AG09309 (cell line): Measurements from ENCODE around the gene UTS2R.
"Not testable (repeated sequence)": the region's sequence is repeated elsewhere in the genome, so short reads cannot be mapped to it uniquely, and the experiment has no call there.

Source experiments
- DNase-seq: peaks from one replicate; pipeline ENCODE4 v3.0.0-alpha.2; 2010; ENCODE audit warnings: low read depth
- H3K4me3 ChIP-seq: 2 replicates; pipeline ENCODE4 v1.5.1; 2011; ENCODE audit warnings: mild to moderate bottlenecking, low read depth, low read length, moderate library complexity; ENCODE audit not compliant: control insufficient read depth
- TF ChIP-seq, protein P1 (sequence below): IDR thresholded peaks from 2 replicates; pipeline ENCODE4 v1.5.1; 2011; ENCODE audit warnings: mild to moderate bottlenecking, low read depth, low read length, inconsistent platforms; ENCODE audit not compliant: insufficient read depth, control insufficient read depth; ENCODE audit errors: missing control alignments

Gene UTS2R

DNA sequence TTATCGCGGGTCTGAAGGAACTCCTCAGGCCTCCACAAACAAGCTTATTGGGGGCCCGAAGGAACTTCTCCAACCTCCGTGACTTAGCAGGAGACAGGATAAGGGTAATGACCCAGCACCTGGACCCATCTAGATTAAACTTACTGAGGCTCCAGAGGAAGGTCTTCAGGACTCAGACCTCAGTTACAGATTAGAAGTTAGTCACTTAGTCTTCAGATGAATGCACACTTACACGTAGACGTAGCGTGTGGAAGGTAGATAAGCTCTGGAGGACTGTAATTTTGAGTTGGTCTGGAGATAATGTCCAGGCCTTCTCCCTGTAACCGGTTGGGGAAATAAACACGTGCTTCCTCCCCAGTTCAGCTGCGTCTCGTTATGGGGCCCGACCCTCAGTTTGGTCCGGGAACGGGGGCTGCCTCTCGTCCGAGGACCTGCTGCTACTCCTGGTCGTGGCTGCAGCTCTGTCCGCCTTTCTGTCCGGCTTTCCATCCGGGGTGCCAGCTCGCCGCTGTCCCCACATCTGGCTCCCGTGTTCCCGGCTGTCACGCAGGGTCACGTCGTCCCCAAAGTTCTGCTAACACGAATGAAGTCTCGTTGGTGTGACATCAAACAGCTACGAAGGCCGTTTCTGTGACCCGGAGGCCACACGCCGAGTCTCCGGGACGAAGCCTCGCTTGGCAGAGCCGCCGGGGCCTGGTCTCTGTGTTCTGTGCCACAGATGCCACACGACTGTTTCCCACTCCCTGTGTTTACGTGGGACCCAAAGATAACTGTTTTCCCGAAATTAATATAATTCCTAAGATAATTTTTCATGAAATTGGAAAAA lies 26.2 kb upstream of the UTS2R start:
- TF ChIP-seq, protein P1, sequence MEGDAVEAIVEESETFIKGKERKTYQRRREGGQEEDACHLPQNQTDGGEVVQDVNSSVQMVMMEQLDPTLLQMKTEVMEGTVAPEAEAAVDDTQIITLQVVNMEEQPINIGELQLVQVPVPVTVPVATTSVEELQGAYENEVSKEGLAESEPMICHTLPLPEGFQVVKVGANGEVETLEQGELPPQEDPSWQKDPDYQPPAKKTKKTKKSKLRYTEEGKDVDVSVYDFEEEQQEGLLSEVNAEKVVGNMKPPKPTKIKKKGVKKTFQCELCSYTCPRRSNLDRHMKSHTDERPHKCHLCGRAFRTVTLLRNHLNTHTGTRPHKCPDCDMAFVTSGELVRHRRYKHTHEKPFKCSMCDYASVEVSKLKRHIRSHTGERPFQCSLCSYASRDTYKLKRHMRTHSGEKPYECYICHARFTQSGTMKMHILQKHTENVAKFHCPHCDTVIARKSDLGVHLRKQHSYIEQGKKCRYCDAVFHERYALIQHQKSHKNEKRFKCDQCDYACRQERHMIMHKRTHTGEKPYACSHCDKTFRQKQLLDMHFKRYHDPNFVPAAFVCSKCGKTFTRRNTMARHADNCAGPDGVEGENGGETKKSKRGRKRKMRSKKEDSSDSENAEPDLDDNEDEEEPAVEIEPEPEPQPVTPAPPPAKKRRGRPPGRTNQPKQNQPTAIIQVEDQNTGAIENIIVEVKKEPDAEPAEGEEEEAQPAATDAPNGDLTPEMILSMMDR: no peak
- H3K4me3 ChIP-seq: no peak overlapping the region
- DNase-seq: no peak

DNA sequence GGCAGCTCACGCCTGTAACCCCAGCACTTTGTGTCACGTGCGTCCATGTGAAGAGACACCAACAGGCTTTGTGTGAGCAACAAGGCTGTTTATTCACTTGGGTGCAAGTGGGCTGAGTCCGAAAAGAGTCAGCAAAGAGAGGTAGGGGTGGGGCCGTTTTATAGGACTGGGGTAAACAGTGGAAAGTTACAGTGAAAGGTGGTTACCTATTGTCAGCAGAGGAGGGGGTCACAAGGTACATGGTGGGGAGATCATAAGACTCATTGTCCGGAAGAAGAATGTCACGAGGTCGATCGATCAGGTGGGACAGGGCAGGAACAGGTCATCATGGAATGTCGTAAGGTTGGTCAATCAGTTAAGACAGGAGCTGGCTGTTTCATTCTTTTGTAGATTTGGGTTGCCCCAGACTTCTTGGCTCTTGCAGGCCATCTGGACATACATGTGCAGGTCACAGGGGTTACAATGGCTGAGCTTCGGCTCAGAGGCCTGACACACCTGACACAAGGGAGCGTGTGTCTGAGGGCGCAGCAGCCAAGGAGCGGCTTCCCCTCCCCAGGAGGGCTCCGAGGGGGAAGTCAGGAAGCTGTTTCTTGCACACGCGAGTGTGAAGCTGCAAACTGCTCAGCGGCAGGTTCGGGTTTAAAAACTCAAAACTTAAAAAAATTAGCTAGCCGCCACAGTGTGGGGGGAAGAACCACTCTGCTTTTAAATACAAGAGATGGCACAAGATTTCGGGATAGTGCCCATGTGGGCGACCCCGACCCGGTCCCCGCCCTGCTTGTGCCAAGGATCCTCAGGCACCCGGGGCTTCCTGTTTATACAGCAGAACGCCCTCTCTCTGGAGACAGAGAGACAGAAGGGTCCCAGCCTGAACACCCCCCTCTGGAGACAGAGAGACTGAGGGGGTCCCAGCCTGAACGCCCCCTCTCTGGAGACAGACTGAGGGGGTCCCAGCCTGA lies 24.9 kb upstream of the UTS2R start:
- no peak overlapping the region for H3K4me3 ChIP-seq
- TF ChIP-seq, protein P1: no peak
- no peak for DNase-seq

DNA sequence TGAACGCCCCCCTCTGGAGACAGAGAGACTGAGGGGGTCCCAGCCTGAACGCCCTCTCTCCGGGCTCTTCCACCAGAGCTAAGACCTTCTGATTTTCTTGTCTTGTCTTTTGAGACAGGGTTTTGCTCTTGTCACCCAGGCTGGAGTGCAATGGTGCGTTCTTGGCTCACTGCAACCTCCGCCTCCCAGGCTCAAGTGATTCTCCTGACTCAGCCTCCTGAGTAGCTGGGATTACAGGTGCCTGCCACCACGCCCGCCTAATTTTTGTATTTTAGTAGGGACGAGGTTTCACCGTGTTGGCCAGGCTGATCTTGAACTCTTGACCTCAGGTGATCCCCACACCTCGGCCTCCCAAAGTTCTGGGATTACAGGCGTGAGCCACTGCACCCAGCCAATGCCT lies 23.6 kb upstream of the UTS2R start:
- not testable (repeated sequence) for H3K4me3 ChIP-seq, DNase-seq

- TF ChIP-seq, protein P1: no peak
- no peak overlapping the region for H3K4me3 ChIP-seq
- DNase-seq: no peak
Observed at GRCh38 chr17:82348434-82348833, 23.1 kb upstream of the UTS2R start.

- no peak overlapping the region for H3K4me3 ChIP-seq
- no peak for DNase-seq
- TF ChIP-seq, protein P1: no peak
Observed at GRCh38 chr17:82348866-82349265, 22.7 kb upstream of the UTS2R start.

GRCh38 chr17:82349287-82349701 lies 22.3 kb upstream of the UTS2R start:
- TF ChIP-seq, protein P1: no peak
- peak; percentile 54 for DNase-seq
- no peak overlapping the region; the same call in none of the 2 replicates for H3K4me3 ChIP-seq
